ENCODE data around the gene ARPC5.

DNA sequence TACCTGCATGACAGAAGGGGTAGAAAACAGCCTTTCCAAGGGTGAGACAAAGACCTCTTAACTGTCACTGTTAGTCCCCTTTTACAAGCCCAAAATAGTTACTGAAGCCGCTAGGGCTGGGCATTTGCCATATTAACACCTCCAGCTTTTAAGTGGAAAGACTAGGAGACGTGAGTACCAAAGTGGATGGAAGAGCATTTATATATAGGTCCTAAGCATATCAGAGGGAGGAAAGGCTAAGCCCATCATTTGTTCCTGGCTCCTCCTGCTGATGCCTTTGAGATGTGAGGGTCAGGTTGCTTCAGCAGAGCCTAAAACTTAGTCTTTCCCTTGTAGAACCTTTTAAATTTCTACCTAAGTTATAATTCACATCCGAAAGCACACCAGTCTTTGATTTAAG is 43.2 kb upstream of the ARPC5 start:
- no peak for TF ChIP-seq ISL1 (CRISPR knock-in tag; IDR thresholded peaks at IDR 0.05)
- TF ChIP-seq, protein P1, sequence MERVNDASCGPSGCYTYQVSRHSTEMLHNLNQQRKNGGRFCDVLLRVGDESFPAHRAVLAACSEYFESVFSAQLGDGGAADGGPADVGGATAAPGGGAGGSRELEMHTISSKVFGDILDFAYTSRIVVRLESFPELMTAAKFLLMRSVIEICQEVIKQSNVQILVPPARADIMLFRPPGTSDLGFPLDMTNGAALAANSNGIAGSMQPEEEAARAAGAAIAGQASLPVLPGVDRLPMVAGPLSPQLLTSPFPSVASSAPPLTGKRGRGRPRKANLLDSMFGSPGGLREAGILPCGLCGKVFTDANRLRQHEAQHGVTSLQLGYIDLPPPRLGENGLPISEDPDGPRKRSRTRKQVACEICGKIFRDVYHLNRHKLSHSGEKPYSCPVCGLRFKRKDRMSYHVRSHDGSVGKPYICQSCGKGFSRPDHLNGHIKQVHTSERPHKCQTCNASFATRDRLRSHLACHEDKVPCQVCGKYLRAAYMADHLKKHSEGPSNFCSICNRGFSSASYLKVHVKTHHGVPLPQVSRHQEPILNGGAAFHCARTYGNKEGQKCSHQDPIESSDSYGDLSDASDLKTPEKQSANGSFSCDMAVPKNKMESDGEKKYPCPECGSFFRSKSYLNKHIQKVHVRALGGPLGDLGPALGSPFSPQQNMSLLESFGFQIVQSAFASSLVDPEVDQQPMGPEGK (CRISPR knock-in tag; IDR thresholded peaks at IDR 0.05; ENCODE audit: borderline replicate concordance): no peak
- TF ChIP-seq TCF4 (CRISPR knock-in tag; IDR thresholded peaks at IDR 0.05; ENCODE audit: borderline replicate concordance): no peak
- TF ChIP-seq RARB (CRISPR knock-in tag; IDR thresholded peaks at IDR 0.05): no peak
- TF ChIP-seq TSHZ2 (CRISPR knock-in tag; IDR thresholded peaks at IDR 0.05): no peak
- TF ChIP-seq ARNTL (CRISPR knock-in tag; IDR thresholded peaks at IDR 0.05; ENCODE audit: borderline replicate concordance, low read depth): no peak
- no peak for TF ChIP-seq PPARA (CRISPR knock-in tag; IDR thresholded peaks at IDR 0.05; ENCODE audit: borderline replicate concordance)
- TF ChIP-seq CSDC2 (CRISPR knock-in tag; IDR thresholded peaks at IDR 0.05): no peak
- TF ChIP-seq ZFP3 (CRISPR knock-in tag; IDR thresholded peaks at IDR 0.05): no peak
- no peak for TF ChIP-seq TOX (CRISPR knock-in tag; IDR thresholded peaks at IDR 0.05; ENCODE audit: borderline replicate concordance)
- no peak for TF ChIP-seq CREB5 (CRISPR knock-in tag; IDR thresholded peaks at IDR 0.05; ENCODE audit: low read depth)
- no peak for TF ChIP-seq ESRRG (CRISPR knock-in tag; IDR thresholded peaks at IDR 0.05)

Measured in SK-N-SH treated with all-trans-retinoic acid at 6 μM for 48 hours (cell line).